ENCODE data around the gene SOX5.
"Not testable (repeated sequence)": the region's sequence is repeated elsewhere in the genome, so short reads cannot be mapped to it uniquely, and the experiment has no call there.

SOX5 gene

DNA sequence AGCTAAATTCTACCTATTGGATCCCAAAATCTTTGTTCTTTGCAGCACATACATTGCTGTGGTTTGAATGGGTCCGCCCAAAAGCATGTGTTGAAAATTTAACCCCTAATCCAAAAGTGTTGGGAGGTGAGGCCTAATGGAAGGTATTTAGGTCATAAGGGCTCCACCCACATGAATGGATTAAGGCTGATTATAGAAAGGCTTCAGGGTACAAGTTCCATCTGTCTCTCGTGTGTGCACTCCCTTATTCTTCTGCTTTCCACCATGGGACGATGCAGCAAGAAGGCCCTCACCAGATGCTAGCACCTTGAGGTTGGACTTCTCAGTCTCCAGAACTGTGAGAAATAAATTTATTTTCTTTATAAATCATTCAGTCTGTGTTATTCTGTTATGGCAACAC, 190.9 kb downstream of the SOX5 start:
- no peak for DNase-seq (ENCODE audit: low read depth in 1 of 2, low spot score in 1 of 2)

DNA sequence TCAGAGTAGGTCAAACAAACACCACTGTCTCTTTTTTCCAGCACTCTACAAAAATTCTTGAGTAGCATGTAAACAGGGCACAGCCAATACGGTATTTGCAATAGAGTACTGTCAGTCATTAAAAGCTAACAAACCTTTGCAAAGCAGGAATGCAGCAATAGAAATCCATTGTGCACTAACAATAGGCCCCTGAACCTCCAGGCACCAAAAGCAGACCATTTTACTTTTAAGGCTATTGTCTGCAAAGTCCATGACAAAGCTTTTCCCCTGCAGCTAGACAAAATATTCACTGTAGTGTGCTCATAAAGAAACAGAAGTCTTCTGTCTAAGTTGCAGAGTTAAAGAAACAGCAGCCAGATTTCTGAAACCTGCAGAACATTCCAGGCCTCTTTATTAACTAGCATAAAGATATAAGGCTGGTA, 191.9 kb downstream of the SOX5 start:
- DNase-seq (ENCODE audit: low read depth in 1 of 2, low spot score in 1 of 2), result no peak

DNA sequence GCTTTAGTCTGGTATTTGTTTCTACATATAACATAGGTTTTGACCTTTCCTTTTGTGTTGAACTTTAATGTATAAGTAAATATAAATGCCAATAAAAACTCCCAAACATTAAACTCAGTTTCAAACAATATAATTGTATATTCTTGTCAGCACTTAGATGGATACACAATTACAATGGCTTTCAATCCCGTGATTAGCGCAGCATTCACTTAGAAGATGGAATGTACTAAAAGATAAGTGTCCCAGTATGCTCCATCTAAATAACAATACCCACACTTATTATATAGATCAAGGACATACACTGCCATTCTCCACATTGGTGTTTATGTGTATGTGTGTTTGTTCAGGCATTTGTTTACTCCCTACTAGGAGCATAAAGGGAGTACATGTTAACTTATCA, 193.1 kb downstream of the SOX5 start:
- DNase-seq (ENCODE audit: low read depth in 1 of 2, low spot score in 1 of 2), result no peak

DNA sequence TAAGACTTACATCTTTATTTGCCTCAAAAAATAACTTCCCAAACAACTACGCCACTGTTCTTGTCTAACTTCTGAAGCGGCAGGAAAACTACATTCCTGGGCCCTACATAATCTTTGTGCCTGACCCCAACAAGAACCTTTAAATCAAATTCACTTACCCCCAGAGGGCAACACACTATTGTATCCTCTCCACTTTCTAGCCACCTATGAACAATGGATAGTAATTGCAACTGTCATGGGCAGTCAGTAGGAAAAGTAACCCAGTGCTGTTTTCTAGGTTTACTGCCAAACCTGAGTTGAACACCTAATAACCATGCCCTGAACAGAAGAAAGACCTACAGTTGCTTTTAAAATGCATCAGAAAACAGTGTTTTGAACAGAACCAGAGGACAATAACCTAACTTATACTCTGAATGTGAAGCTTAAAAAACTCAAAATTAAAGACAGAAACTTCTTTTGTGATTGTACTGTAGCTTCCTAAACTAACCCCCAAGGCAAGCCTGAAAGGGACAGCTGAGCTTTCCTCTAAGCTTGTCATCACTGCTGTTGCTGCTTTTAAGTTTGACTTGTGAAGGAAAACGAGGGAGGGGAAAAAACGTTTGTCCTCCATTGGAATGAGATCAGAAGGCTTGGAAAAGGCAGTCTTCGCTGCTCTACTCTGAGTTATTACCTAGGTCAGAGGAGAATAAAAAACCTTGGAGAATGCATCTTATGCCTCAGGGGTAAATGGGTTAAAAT, 195.7 kb downstream of the SOX5 start:
- no peak for DNase-seq (ENCODE audit: low read depth in 1 of 2, low spot score in 1 of 2)

DNA sequence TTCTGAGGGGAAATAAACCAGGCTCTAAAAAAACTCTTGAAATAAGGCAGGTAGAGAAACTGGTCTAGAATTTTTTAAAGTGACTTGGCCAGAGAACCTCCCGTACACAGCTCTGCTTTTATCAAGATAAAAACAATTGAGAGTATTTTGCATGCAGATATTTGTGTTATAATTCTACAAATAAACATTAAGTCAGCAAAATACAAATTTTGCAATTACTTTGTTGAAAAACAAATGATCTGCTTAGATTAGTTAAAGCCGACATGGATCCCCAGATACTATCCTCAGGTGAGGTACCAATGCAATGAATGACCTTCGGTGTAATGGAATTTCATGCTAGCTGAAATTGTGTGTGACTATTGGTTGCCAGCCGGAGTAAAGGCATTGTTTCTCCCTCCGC, 197.2 kb downstream of the SOX5 start:
- no peak for DNase-seq (ENCODE audit: low read depth in 1 of 2, low spot score in 1 of 2)

DNA sequence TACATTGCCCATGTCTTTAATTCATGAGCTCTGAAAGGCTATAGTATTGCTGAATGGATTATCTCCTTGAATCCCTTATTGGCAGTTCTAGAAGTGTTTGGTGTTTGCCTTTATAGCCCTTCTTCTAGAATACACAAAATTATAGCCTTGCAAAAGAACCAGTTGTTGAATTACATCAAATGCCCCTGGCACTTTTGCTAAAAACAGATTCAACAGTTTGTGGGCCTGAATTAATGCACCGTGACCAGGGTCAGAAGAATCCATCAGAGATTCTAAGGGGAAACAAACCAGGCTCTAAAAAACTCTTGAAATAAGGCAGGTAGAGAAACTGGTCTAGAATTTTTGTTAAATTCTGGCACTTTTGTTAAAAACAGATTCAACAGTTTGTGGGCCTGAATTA, 197.8 kb downstream of the SOX5 start:
- no peak for DNase-seq (ENCODE audit: low read depth in 1 of 2, low spot score in 1 of 2)

DNA sequence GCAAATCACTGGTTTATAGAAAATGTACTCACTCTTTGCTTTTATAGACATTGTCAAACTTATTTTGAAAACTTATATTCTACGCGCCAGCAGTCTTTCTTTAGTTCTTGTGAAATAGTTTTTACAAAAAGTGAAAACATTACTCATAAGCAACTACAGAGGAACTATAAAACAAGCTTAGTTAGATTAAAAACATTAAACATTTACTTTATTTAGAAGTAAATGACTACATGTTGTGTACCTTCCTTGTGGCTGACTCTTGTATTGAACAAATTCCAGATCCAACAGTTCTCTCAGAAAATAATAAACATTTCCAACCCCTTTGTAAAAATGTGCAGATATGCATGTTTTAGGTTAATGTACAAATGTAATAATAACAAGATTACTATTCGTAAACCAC, 198.5 kb downstream of the SOX5 start:
- DNase-seq (ENCODE audit: low read depth in 1 of 2, low spot score in 1 of 2), result no peak

DNA sequence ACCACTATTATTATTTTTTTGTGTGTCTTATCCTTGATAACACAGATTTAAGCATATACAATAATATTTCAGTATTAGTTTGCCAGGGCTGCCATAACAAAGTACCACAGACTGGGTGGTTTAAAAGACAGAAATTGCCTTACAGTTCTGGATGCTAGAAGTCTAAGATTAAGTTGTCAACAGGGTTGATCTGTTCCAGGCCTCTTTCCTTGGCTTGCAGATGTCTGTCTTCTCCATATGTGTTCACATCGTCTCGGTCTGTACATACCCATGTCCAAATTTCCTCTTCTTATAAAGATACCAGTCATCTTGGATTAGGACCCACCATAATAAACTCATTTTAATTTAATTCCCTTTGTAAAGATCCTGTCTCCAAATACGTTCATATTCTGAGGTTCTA, 204.8 kb downstream of the SOX5 start:
- no peak for DNase-seq (ENCODE audit: low read depth in 1 of 2, low spot score in 1 of 2)

DNA sequence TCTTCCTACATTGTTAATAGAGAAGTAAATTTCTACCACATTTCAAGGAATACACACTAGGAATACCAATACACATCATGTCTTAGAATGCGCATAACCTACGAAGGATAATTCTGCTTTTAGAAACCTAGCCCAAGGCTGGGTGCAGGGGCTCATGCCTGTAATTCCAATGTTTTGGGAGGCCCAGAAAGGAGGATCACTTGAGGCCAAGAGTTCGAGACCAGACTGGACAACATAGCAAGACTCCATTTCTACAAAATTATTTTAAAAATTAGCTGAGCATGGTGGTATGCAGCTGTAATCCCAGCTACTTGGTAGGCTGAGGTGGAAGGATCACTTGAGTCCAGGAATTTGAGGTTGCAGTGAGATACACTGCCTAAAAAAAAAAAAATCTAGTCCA, 206.9 kb downstream of the SOX5 start:
- no peak for DNase-seq (ENCODE audit: low read depth in 1 of 2, low spot score in 1 of 2)

DNA sequence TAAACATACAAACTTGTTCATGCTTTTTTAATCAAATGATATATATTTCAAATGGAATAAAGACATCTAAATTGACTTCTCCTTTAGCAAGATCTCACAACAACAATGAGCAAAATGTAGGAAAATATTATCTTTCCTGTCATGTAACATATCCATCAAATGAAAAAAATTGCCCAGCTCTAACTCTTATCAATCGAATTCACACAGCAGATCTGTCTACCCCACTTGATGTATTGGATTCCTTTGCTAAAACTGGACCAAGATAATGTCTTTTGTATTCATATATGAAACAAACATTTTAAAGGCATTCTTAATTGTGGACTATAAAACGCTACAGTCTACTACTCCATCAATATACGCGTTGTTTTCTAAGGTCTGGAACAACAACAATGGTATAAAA, 218.0 kb downstream of the SOX5 start:
- DNase-seq (ENCODE audit: low read depth in 1 of 2, low spot score in 1 of 2), result no peak

DNA sequence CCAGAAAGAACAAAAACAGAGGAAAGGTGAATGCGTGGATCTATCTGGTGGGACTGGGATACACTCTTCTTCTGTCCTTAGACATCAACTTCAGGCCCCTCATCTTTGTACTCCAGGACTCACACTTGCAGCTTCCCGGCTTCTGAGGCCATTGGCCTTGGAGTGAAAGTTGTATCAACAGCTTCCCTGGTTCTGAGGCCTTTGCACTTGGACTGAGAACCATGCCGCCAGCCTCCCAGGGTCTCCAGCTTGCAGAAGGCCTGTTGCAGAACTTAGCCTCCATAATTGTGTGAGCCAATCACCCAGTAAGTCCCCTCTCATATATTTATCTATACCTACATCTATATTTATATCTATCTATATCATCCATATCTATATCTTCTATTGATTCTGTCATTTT, 218.4 kb downstream of the SOX5 start:
- no peak for DNase-seq (ENCODE audit: low read depth in 1 of 2, low spot score in 1 of 2)

DNA sequence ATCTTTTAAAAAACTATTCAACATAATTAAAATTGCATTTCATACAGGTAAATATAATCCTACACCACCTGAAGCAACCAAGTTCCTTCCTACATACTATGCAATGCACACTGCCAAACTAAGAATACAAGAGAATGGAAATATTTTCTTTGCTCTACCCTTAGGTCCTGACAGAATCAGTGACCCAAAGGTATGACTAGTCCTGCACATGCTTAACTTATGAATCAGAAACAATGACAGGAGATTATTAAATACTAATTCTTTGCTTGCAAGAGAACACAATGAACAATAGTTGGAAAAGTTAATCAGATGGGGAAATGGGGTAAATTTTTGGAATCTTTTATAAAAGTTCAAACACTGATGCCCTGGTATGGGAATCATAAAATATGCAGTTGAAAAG, 220.1 kb downstream of the SOX5 start:
- DNase-seq (ENCODE audit: low read depth in 1 of 2, low spot score in 1 of 2), result no peak

DNA sequence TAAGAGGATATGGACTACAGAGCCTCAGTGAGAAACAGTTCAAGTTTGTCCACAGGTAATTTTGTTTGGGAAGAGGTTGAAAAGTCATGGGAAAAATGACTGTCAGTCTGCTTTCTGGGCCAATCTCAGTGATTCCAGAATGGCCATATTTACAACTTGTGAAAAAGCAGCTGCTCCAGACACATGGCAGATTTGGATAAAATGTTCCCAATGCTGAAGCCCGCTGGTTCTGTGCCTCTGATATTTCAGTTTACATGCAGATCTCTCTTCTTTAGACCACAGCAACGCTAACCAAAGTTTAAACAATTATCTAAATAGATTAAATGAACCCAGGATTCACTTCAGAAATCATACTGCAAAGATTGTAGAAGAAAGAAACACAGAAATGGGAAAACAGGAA, 222.8 kb downstream of the SOX5 start:
- DNase-seq (ENCODE audit: low read depth in 1 of 2, low spot score in 1 of 2), result no peak

DNA sequence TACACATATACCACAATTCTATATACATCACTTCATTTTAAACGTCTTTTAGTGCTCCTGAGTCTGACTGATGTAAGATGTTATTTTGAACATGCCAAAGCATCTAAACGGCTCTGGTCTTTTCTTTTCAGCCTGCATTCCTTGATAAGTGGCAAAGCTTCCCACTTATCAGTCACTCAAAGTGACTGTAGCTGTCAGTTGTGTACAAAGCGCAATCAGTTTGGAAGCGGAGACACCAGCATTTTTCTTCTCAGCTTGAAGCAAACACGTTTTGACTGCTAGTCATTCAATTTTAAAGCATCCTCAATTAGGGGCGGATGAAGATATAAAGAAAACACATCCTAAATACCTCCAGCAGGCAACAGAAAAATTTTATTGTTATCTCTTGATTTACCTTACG, 226.8 kb downstream of the SOX5 start:
- DNase-seq (ENCODE audit: low read depth in 1 of 2, low spot score in 1 of 2), result no peak

DNA sequence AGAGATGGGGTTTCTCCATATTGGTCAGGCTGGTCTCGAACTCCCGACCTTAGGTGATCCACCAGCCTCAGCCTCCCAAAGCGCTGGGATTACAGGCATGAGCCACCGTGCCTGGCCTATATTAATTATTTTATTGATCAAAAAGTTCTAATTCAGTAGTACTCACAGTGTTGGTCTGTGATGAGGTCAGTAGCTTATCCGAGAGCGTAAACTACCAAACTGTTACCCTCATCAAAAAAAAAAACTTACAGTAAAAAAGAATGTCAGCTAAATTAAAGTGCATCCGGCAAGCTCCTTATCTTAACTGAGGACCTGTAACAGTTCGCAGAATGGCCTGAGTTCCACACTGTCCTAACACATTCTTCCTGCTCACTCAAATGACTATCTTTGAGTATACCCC, 228.2 kb downstream of the SOX5 start:
- DNase-seq (ENCODE audit: low read depth in 1 of 2, low spot score in 1 of 2), result no peak

DNA sequence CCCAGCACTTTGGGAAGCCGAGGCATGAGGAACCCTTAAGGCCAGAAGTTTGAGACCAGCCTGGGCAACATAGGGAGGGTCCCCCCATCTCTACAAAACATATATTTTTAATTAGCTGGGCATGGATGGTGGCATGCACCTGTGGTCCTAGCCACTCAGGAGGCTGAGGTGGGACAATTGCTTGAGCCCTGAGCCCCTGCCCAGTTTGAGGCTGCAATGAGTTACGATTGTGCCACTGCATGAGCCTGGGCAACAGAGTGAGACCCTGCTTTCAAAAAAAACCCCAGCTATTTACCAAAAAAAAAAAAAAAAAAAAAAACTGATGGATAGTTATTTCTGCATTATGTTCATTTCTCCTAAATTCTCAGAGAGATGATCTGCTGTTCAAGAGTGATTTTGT, 230.0 kb downstream of the SOX5 start:
- no peak for DNase-seq (ENCODE audit: low read depth in 1 of 2, low spot score in 1 of 2)

DNA sequence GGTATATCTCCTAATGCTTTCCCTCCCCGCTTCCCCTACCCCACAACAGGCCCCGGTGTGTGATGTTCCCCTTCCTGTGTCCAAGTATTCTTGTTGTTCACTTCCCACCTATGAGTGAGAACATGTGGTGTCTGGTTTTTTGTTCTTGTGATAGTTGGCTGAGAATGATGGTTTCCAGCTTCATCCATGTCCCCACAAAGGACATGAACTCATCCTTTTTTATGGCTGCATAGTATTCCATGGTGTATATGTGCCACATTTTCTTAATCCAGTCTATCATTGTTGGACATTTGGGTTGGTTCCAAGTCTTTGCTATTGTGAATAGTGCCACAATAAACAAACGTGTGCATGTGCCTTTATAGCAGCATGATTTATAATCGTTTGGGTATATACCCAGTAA, 239.1 kb downstream of the SOX5 start:
- DNase-seq (ENCODE audit: low read depth in 1 of 2, low spot score in 1 of 2), result not testable (repeated sequence)

DNA sequence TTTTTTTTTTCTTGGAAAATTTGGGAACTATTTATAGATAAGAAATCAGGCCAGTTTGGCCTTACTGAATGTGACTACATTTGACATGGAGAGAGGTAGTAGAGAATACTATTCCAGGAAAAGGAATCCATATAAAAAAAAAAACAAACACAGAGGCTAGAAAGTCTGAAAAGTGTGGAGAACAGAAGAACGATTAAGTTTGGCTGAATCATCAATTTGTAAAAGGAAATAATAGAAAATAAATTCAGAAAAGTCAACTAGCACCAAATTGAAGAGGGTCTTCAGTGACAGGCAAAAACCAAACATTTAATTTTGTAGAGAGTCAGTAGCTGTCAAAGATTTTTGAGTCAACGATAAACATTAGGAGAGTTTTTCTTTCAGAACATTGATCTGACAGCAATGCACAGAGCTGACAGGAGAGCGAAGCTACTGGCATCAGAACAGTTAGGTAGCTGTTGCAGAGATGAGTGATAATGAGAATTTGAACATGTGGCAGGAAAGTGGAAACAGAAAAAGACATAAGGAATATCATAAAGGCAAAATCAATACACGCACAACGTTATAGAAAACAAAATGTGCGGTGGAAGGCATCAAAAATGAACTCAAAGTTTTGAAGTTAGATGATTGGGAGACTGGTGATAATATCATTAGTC, 241.2 kb downstream of the SOX5 start:
- DNase-seq (ENCODE audit: low read depth in 1 of 2, low spot score in 1 of 2), result no peak

DNA sequence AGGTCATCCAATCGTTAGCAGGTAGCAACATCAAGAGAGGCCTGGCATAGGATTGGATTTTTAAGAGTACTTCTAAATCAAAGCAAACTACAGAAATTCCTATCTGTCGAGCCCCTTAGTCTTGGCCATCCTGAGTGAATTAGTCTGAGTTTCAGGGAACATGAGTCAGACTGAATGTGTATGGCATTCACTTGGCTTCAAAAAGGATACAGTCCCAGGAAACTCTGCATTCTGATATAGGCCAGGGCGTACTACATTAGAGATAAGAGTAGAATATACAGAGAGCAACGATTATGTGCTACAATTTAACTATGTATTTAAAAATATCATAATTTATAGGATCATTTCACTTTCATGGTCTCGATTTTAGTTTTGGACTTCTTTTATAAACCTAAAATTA, 242.2 kb downstream of the SOX5 start:
- DNase-seq (ENCODE audit: low read depth in 1 of 2, low spot score in 1 of 2), result no peak

DNA sequence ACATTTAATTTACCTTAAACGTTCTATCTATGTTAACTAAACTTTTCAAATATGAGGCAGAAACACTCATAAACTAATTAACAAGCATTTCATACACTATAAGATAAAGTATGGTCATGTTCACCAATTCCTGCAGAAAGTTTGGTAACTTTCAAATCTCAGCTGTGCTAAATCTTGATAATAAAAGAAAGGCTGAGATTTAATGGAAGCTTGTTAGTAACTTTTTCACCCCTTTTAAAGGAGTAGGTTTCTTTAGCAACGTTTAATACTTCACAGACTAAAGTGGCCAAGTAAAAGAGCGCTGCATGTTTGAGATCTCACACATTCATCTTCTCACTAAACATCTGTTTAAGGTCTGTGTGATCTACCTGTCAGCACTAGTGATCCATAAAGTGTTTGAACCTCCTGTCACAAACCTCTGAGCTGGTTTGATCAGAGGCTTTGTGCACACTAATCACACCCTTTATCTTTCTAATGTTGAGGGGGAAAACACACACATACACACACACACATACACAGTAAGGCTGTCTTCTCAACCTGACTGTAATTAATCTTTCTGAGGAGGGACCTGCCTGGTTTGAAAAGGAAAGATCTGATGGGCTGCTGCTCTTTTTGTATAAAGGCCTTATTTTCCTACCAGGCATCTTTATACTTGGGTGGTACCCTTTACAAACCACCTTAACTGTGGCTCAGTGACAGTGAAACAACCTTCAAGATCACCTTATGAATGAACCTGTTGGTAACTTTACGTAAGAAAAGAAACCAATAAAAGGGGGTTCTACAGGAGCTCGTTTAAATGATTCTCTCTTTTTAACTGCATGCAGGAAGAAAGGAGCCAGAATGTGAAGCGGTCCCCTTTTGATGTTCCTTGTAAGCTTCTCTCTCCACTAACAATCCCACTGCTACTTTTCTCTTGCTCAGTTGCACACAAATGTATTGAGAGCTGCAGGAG, 244.2 kb downstream of the SOX5 start:
- no peak for DNase-seq (ENCODE audit: low read depth in 1 of 2, low spot score in 1 of 2)

DNA sequence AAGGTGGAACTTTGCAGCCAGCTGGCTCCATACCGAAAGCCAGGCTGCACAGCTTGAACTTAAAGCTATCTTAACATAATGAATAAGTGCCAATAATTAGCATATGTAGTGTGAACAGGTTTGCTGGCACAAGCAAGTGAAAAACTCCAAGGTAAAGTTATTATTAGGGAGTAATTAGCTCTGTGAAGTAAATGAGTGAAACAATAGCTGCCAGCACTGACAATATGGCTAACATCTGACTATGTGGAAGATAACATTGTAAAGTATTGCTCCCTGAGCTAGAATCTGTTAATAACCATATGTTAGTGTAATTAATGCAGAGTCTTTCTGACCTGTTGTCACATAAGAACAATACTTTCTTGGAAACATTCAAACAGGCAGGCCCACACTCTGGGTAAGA, 246.4 kb downstream of the SOX5 start:
- no peak for DNase-seq (ENCODE audit: low read depth in 1 of 2, low spot score in 1 of 2)

DNA sequence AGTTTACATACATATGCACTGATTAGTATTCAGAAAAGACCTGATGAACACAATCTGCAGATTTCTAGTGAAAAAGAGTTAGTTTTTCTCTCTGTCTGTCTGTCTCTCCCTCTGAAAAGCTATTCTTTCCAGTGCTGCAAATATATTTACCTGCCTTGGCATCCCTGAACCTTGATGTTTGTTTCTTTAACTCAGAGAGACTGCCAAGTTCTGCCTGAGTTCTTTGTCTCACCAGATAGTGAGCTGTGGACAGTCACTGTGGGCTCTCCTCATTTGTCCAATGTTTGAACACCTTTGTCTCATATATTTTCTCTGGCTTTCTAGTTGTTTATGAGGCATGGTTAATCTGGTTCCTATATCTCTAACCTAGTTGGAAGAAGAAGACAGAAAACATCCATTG, 250.4 kb downstream of the SOX5 start:
- no peak for DNase-seq (ENCODE audit: low read depth in 1 of 2, low spot score in 1 of 2)
